Epithelial cell of esophagus (primary cell): ENCODE measurements around the gene CTSE.

Experiments used
- DNase-seq: peaks from one replicate; pipeline ENCODE4 v3.0.0; 2010; ENCODE audit warnings: low read depth
- H3K4me3 ChIP-seq: 2 replicates; pipeline ENCODE4 v1.5.1; 2011; ENCODE audit warnings: mild to moderate bottlenecking, low read length, control low read depth
- TF ChIP-seq, protein P1 (sequence below): IDR thresholded peaks from 2 replicates; pipeline ENCODE4 v1.5.1; 2011; ENCODE audit warnings: low read depth, mild to moderate bottlenecking, low read length, control low read depth, inconsistent platforms; ENCODE audit not compliant: insufficient read depth; ENCODE audit errors: missing control alignments

Gene CTSE

DNA sequence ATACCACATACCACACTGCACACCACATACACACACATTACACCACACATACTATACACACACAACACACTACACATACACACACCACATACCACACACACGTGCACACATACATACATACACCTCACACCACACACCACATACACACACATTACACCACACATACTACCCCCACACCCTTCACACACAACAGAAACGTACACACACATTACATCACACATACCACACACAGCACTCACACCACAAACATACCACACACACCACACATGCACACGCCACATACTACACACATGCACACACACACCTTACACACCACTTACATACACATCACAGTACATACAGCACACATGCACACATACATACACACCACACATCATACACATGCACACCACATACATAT, 49.0 kb downstream of the CTSE start:
- H3K4me3 ChIP-seq: no peak overlapping the region
- no peak for DNase-seq
- TF ChIP-seq, protein P1, sequence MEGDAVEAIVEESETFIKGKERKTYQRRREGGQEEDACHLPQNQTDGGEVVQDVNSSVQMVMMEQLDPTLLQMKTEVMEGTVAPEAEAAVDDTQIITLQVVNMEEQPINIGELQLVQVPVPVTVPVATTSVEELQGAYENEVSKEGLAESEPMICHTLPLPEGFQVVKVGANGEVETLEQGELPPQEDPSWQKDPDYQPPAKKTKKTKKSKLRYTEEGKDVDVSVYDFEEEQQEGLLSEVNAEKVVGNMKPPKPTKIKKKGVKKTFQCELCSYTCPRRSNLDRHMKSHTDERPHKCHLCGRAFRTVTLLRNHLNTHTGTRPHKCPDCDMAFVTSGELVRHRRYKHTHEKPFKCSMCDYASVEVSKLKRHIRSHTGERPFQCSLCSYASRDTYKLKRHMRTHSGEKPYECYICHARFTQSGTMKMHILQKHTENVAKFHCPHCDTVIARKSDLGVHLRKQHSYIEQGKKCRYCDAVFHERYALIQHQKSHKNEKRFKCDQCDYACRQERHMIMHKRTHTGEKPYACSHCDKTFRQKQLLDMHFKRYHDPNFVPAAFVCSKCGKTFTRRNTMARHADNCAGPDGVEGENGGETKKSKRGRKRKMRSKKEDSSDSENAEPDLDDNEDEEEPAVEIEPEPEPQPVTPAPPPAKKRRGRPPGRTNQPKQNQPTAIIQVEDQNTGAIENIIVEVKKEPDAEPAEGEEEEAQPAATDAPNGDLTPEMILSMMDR: no peak

- no peak overlapping the region for H3K4me3 ChIP-seq
- TF ChIP-seq, protein P1: no peak
- no peak for DNase-seq
Measured at GRCh38 chr1:205973377-205974232, 50.1 kb downstream of the CTSE start.

DNA sequence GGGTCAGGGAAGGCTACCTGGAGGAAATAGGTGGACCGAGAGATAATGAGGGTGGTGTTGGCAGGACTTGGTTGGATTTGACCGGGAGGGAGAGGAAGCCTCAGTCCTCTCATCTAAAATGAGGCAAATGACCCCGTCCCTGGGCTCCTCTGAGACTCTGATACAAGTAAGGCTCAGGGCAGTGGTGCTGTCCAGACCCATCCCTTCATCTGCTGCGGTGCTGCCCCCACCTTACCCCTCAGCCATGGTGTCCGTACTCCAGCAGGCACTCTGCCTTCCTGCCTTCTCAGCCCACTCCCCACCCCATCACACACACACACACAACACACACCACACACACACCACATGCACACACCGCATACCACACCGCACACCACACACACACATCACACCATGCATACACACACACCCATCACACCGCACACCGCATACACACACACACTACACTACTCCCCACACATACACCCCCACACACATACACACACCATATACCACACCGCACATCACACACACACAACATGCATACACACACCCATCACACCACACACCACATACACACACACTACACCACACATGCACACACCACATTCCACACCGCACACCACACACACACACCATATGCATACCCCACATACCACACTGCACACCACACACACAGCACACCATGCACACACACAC, 51.1 kb downstream of the CTSE start:
- TF ChIP-seq, protein P1: no peak

GRCh38 chr1:205972081-205972480, 51.6 kb downstream of the CTSE start:
- DNase-seq: no peak
- no peak overlapping the region for H3K4me3 ChIP-seq
- TF ChIP-seq, protein P1: no peak

More for the DNA sequence above, 51.1 kb downstream of the CTSE start:
- H3K4me3 ChIP-seq: no peak overlapping the region
- DNase-seq: no peak

- TF ChIP-seq, protein P1: no peak
- no peak for DNase-seq
- no peak overlapping the region for H3K4me3 ChIP-seq
Measured at GRCh38 chr1:205971082-205971481, 52.6 kb downstream of the CTSE start.

GRCh38 chr1:205970486-205970885, 53.2 kb downstream of the CTSE start:
- DNase-seq: no peak
- no peak overlapping the region for H3K4me3 ChIP-seq
- TF ChIP-seq, protein P1: no peak

- TF ChIP-seq, protein P1: no peak
- no peak overlapping the region for H3K4me3 ChIP-seq
- no peak for DNase-seq
Measured at GRCh38 chr1:205969229-205969628, 54.5 kb downstream of the CTSE start.
